Hindlimb muscle (tissue), 1 donor: ENCODE results near the gene PLXDC2. TPM values are rescaled to one million over a fixed set of nuclear protein-coding genes. Genes with fewer than 3 reads are reported as not detected.
A peak's percentile ranks its signal among the peaks of the same experiment; 100 is the strongest.
"Not testable (repeated sequence)": the region's sequence is repeated elsewhere in the genome, so short reads cannot be mapped to it uniquely, and the experiment has no call there.

Experiments
- DNase-seq: peaks from one replicate; pipeline ENCODE4 v3.0.0-alpha.2; 2013
- polyA plus RNA-seq: library from polyadenylated mRNA; unstranded; fragments of 120-200 nt; gene quantifications from one replicate; pipeline ENCODE4 v1.2.1, GENCODE V29; 2013; ENCODE audit not compliant: insufficient read length

Gene PLXDC2
- polyA plus RNA-seq, 1 donor, result 31.4 TPM

- DNase-seq, result no peak
These were observed 316.6 kb downstream of the PLXDC2 start for GRCh38 chr10:20132816-20133215.

DNA sequence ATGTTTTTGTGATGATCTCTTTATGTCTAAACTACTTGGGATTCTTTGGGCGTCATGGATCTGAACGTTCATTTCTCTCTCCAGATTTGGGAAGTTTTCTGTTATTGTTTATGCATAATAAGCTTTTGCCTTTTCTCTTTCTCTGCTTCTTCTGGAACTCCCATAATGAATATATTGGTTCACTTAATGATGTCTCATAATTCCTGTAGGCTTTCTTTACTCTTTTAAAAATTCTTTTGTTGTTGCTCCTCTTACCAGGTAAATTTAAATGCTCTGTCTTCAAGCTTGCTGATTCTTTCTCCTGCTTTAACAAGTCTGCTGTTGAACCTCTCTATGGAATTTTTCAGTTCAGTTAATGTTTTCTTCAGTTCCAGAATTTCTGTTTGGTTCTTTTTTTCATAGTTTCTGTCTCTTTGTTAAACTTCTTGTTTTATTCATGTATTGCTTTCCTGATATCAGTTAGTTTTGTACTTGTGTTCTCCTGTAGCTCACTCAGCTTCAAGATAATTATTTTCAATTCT, 317.5 kb downstream of the PLXDC2 start:
- no peak for DNase-seq

DNA sequence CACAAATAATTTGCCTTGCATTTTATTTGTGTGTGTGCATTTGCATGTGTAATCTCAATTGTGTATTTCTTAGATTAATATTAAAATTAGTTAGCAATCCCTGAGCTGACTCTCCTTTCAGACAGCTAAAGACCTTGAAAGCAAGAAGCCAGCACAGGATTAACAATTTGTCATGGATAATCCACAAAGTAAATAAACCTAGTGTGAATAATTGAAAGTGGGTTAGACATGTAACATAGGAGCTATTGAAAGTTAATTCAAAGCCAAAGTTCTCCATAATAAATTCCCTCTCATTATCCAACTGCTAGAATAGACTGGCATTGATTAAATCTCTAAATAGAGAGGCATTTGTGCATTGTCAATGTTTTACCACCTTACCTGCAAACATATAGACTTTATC, 326.1 kb downstream of the PLXDC2 start:
- DNase-seq, result no peak

GRCh38 chr10:20144268-20144667, 328.0 kb downstream of the PLXDC2 start:
- DNase-seq, result no peak

DNA sequence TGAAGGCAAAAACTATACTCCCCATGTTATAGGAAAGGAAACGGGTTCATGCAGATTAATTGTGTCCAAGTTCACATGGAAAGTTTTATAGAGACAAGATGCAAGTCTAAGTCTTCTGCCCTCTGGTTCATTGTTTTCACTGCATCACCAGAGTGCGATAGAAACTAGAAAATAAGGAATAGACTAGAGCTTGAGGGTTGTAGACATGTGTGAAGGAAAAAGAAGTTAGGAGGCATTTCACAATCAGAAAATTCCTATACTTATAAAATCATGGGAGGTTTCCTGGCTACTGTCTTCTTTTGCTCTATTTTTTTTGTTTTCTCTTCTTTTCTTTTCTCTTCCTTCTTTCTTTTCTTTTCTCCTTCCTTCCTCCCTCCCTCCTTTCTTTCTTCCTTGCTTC, 329.8 kb downstream of the PLXDC2 start:
- DNase-seq, result no peak

DNA sequence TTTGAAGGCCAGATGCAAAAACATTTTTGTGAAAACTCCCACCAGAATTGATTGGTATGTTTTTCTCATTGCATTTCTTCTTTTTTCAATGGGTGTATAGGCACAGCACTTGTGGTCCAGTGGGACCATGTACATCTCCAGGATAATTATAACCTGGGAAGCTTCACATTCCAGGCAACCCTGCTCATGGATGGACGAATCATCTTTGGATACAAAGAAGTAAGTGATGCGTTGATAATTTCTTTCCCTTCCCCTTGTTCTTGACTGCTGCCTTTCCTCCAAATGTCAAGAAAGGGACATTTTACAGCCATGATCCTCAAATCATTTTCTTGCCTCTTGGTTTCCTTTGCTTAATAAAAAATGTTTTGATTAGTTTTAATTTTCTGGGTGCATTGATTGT, 331.5 kb downstream of the PLXDC2 start:
- DNase-seq, result no peak

GRCh38 chr10:20156511-20156910, 340.3 kb downstream of the PLXDC2 start:
- no peak for DNase-seq

- no peak for DNase-seq
These were observed 341.1 kb downstream of the PLXDC2 start for GRCh38 chr10:20157314-20157713.

GRCh38 chr10:20158086-20158485, 341.9 kb downstream of the PLXDC2 start:
- no peak for DNase-seq

GRCh38 chr10:20162123-20162522, 345.9 kb downstream of the PLXDC2 start:
- DNase-seq, result no peak

DNA sequence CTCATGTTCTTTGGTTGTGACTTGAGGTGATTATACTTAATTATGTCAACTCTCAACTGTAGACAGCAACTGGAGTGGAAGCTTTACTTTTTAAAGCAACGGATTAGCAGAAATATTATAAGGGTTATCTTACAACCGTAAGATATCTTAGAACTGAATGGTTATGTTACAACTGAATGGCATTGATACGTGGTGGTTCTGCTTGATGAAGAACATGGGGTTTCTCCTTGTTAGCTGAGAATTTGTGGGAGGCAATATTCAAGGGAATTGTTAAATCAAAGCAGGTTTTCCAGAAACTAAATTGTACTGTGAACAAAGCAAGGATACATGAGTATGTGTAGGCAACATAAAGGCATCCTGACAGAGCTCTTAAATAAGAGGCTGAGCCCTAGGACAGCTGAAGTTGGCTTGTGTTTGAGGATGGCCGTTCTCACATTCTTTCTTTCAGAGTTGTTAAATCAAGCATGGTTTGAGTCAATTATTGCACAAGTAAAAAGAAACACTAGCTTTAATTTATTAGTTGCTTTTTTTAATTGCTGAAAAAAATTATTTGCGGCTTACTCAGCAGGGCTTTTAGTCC, 350.0 kb downstream of the PLXDC2 start:
- no peak for DNase-seq

GRCh38 chr10:20170661-20171060, 354.4 kb downstream of the PLXDC2 start:
- DNase-seq, result no peak

DNA sequence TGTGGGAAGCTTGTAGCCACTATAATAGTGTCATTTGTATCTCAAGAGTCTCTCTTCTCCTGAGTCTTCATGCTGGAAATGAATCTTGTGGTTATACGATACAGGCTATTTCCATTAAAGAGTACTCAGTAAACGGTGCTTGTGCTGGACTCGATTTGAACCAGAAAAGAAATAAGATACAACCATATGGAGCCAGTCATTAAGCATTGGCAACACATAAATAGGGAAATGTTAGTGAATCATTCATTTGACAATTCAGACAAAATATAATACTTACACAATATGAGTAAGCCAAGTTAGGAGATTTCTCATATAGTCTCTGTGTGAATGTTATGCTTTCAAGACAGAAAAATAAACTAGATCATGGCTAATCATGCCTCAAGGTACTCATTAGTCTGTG, 356.8 kb downstream of the PLXDC2 start:
- DNase-seq, result no peak

GRCh38 chr10:20175719-20176118, 359.5 kb downstream of the PLXDC2 start:
- DNase-seq, result no peak

- DNase-seq, result no peak
These were observed 364.5 kb downstream of the PLXDC2 start for GRCh38 chr10:20180766-20181165.

- no peak for DNase-seq
These were observed 365.2 kb downstream of the PLXDC2 start for GRCh38 chr10:20181434-20181833.

DNA sequence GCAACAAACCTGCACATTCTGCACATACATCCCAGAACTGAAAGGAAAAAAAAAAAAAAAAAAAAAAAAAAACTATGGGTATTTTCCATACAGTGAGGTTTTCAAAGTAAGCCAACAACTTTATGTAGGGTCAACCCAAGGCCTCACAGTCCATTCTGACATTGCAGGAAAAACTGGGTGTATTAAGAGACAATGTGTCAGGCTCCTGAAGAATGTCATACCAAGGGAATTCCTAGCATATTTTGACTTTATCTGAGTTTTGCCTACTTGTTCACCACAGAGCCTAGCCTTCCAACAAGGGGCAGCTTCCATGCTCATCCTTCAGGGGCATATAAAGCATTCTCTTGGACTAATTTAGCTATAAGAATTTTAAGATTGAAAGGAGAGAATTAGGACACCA, 368.9 kb downstream of the PLXDC2 start:
- no peak for DNase-seq

GRCh38 chr10:20191392-20191791, 375.2 kb downstream of the PLXDC2 start:
- not testable (repeated sequence) for DNase-seq

DNA sequence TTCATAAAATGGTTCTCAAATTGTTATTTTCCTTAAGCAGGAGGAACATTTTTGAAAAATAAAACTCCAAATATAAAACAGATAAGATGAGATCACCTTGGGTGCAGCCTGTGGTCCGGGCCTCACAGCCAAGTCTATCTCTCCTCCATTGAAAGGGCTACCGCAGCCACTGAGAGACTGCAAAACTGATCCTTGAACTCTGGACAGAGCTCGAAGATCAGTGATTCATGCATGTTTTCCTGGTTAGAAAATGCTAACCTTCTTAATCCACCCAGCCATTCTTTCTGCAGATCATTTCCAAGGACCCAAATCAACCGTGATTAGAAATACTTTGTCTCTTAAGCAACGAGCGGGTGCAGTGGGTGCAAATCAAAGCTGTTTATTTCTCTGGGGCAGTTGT, 378.8 kb downstream of the PLXDC2 start:
- DNase-seq, result no peak

DNA sequence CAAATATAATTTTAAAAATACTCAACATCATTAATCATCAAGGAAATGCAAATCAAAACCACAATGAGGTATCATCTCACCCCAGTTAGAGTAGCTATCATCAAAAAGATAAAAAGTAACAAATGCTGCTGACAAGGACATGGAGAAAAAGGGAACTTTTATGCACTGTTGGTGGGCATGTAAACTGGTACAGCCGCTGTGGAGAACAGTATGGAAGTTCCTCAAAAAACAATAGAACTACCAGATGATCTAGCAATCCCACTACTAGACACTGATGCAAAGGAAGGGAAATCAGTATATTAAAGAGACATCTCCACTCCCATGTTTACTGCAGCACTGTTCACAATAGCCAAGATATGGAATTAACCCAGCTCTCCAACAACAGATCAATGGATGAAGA, 384.5 kb downstream of the PLXDC2 start:
- no peak for DNase-seq

DNA sequence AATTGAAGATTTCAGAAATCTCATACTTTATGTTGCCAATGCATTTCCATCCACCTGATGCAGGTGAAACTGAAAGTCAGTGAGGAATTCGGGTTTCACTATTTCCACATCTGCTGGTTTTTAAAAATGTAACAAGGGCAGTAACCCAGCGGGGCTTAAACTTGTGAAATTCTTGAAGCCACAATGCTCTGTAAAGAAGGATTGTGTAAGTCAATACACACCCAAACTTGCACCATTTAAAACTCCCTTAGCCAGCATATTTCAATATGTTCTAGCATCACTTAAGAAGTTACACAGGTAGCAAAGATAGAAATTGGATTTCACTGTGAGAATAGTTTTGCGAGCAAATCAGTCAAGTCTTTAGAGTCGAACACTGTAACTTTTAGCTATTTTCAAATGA, 386.1 kb downstream of the PLXDC2 start:
- DNase-seq, result no peak

DNA sequence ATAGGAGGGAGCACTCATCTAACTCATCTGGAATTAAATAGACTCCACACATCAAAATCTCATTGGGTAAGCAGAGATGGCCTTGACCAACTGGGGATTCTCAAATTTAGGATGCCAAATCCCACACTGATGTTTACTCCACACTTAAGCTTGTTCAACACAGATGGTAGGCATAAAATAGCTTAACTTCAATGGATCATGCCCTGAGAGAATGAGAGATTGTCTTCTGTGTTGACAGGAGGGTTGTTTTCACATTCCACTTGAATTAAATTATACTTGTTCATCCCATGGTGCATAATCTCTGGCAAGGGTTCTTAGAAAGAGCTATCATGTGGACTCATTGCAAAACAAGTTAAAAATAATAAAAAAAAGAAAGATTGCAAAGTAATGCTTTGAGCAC, 391.4 kb downstream of the PLXDC2 start:
- peak; percentile 34 for DNase-seq

DNA sequence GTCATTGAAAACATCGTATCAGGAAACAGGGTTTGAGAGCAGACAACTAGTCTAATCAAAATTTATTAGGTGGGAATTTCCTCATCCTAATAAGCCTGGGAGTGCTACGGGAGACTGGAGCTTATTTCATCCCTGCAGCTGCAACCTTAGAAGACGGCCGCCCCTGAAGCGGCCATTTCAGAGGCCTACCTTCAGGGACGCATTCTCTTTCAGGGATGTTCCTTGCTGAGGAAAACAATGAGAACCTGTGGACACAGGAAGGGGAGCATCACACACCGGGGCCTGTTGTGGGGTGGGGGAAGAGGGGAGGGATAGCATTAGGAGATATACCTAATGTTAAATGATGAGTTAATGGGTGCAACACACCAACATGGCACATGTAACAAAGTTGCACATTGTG, 392.9 kb downstream of the PLXDC2 start:
- not testable (repeated sequence) for DNase-seq

DNA sequence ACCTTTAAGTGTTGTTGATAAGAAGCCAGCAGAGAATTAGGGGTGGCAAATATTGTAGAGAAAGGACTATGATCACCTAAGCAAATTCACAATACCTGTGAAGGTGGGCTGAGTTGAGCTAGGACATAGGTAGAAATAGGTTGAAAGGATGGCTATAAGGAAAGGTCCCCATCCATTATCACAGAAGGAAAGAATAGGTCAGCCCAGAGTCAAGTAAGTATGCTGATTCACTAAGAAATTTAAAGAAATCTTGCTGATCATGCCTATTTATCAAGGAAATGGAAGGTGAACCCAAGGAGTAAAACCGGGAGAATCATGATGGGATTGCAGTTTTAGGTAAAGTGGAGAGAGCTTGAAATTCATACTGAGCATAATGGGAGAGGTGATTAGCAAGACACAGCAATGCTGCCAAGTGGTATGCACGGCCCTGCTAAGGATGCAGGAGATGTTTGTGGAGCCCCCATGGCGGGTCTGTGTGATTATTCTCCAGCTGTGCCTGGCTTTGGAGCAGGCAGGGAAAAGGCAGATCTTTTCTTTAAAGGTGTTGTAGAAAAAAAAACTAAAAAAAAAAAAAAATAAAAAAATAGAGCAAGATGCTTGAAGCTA, 399.4 kb downstream of the PLXDC2 start:
- no peak for DNase-seq

- no peak for DNase-seq
These were observed 405.1 kb downstream of the PLXDC2 start for GRCh38 chr10:20221356-20221755.
